ENCODE results near the gene TMEM242. TPM values are rescaled to one million over a fixed set of nuclear protein-coding genes. Genes with fewer than 3 reads are reported as not detected.

The TMEM242 gene
- total and polyA plus RNA-seq, 2 of the 13 experiments (the other 11 are each of a cell fraction or from before 2014, with no cell fraction given): 5.6 to 11.1 TPM

GRCh38 chr6:157271911-157272310 lies 51.4 kb downstream of the TMEM242 start:
- no peaks in the 10 kb centered on the region for H3K9me3 ChIP-seq (ENCODE audit: low read length)
- H4K20me1 ChIP-seq (ENCODE audit: insufficient read depth, low read length): no peaks in the 10 kb centered on the region
- 24% methylated on average over 4 of the region's 4 CpGs for WGBS (ENCODE audit: low lambda C conversion rate)
- H2AFZ ChIP-seq (ENCODE audit: low read length): no peak overlapping the region
- in situ Hi-C loops (cut with HindIII; ENCODE audit: extremely low pct_ligation_motif_present, low pct_unique_long_range_greater_than_20kb): loop anchor here (5.0 kb wide), 1 partner anchor 45 kb away; no protein-coding TSS in a partner anchor
- H3K4me3 ChIP-seq (replicated peaks in 1 of 3; ENCODE audit: insufficient read depth in 1 of 3, low read depth in 2 of 3, low read length in 3 of 3): peak overlapping the region in 2 of 3 experiments; percentile 8 to 48; a peak in 1 of 6 replicates
- H3K36me3 ChIP-seq (replicated peaks in 1 of 2; ENCODE audit: control insufficient read depth in 1 of 2, insufficient read depth in 2 of 2, low read length in 2 of 2): no peaks in the 10 kb centered on the region
- no peak for ATAC-seq
- intact Hi-C loops (cut with micrococcal nuclease; ENCODE audit: unreplicated experiment): loop anchor here (2.0 to 5.0 kb wide), 3 partner anchors 37 to 240 kb away; no protein-coding TSS in a partner anchor
- H3K79me2 ChIP-seq (ENCODE audit: insufficient read depth, low read length): no peaks in the 10 kb centered on the region
- BruUV-seq (replicated peaks): no TSS peak
- H3K27me3 ChIP-seq (ENCODE audit: control insufficient read depth in 1 of 2, insufficient read depth in 2 of 2, low read length in 2 of 2): peaks cover 0 to 29% of the 10 kb centered on the region in 2 experiments; a peak in 4 of 5 replicates
- H3K4me2 ChIP-seq (ENCODE audit: low read depth, low read length): peak overlapping the region; percentile 84
- no peak overlapping the region for H3K9ac ChIP-seq (ENCODE audit: insufficient read depth, low read depth, low read length)
- FAIRE-seq: no peak
- CTCF ChIA-PET (ENCODE audit: low intra/inter-chr PET ratio, low total read pairs): no interaction called here
- POLR2A ChIA-PET: no interaction called here
- 0 out of 2 replicates have a peak, but pooled peaks have one; percentile 19 for TF ChIP-seq ZNF605 (CRISPR knock-in tag; IDR thresholded peaks at IDR 0.05)
- TF ChIP-seq KAT8 (CRISPR knock-in tag; IDR thresholded peaks at IDR 0.05): no peak
- peak; percentile 45 for TF ChIP-seq STAG1 (CRISPR knock-in tag; IDR thresholded peaks at IDR 0.05)
- TF ChIP-seq ZNF230 (CRISPR knock-in tag; IDR thresholded peaks at IDR 0.05): 0 out of 2 replicates have a peak, but pooled peaks have one; percentile 8
- TF ChIP-seq ZNF576 (CRISPR knock-in tag; IDR thresholded peaks at IDR 0.05): no peak
- no peak for TF ChIP-seq SKI (IDR thresholded peaks at IDR 0.05; ENCODE audit: partially characterized antibody)
- TF ChIP-seq TBX2 (CRISPR knock-in tag; IDR thresholded peaks at IDR 0.05; ENCODE audit: borderline replicate concordance): no peak
- no peak for TF ChIP-seq THRA (CRISPR knock-in tag; IDR thresholded peaks at IDR 0.05; ENCODE audit: borderline replicate concordance)
- TF ChIP-seq ZNF556 (CRISPR knock-in tag; IDR thresholded peaks at IDR 0.05; ENCODE audit: borderline replicate concordance): 0 out of 2 replicates have a peak, but pooled peaks have one; percentile 22
- no peak for TF ChIP-seq HMGA1 (CRISPR knock-in tag; conservative IDR thresholded peaks at IDR 0.05)
- TF ChIP-seq ZNF260 (CRISPR knock-in tag; IDR thresholded peaks at IDR 0.05; ENCODE audit: borderline replicate concordance, low read depth): no peak
- peak; percentile 19 to 59; a peak in 3 of 4 replicates for TF ChIP-seq MAFK (conservative IDR thresholded peaks at IDR 0.05 in 1 of 2, IDR thresholded peaks at IDR 0.05 in 1 of 2; ENCODE audit: low read length in 2 of 2)
- TF ChIP-seq MAFF (IDR thresholded peaks at IDR 0.05; ENCODE audit: low read depth, low read length): 0 out of 2 replicates have a peak, but pooled peaks have one; percentile 31
- no peak for TF ChIP-seq KLF15 (CRISPR knock-in tag; IDR thresholded peaks at IDR 0.05; ENCODE audit: borderline replicate concordance)
- TF ChIP-seq ZNF501 (CRISPR knock-in tag; IDR thresholded peaks at IDR 0.05): 0 out of 2 replicates have a peak, but pooled peaks have one; percentile 31
- TF ChIP-seq CTCF (CRISPR knock-in tag; IDR thresholded peaks at IDR 0.05): peak; percentile 54
- peaks cover 49% of the 10 kb centered on the region for H3K4me1 ChIP-seq (ENCODE audit: insufficient read depth, low read length)
- no peak for DNase-seq (ENCODE audit: low spot score)
- no peak overlapping the region for H3K27ac ChIP-seq (ENCODE audit: extremely low read length, insufficient read depth, low read length)
